RKO (cell line): ENCODE results near the gene TIGD3.

ENCODE experiments used
- DNase-seq: peaks from one replicate; pipeline ENCODE4 v3.0.0-alpha.2; 2016; ENCODE audit warnings: low spot score

TIGD3 gene

GRCh38 chr11:65373839-65374580 lies 19.5 kb downstream of the TIGD3 start:
- no peak for DNase-seq

- DNase-seq, result no peak
Measured at GRCh38 chr11:65375012-65375411, 20.5 kb downstream of the TIGD3 start.

- no peak for DNase-seq
Measured at GRCh38 chr11:65376138-65376713, 21.7 kb downstream of the TIGD3 start.

GRCh38 chr11:65377036-65377435 lies 22.5 kb downstream of the TIGD3 start:
- DNase-seq, result no peak

- DNase-seq, result no peak
Measured at GRCh38 chr11:65377777-65378176, 23.2 kb downstream of the TIGD3 start.

- no peak for DNase-seq
Measured at GRCh38 chr11:65378208-65378927, 23.8 kb downstream of the TIGD3 start.

GRCh38 chr11:65378928-65379638 lies 24.5 kb downstream of the TIGD3 start:
- no peak for DNase-seq

GRCh38 chr11:65379698-65380459 lies 25.3 kb downstream of the TIGD3 start:
- DNase-seq, result no peak

GRCh38 chr11:65380460-65381119 lies 26.0 kb downstream of the TIGD3 start:
- no peak for DNase-seq

GRCh38 chr11:65381716-65382032 lies 27.1 kb downstream of the TIGD3 start:
- DNase-seq, result peak; percentile 56

- peak; percentile 97 for DNase-seq
Measured at GRCh38 chr11:65382033-65382803, 27.7 kb downstream of the TIGD3 start, which contains the start of gene SLC25A45. Gene SLC25A45 (minus strand): TSS chr11:65382646. CDS start chr11:65381951, 695 bp downstream.

- no peak for DNase-seq
Measured at GRCh38 chr11:65382804-65383368, 28.3 kb downstream of the TIGD3 start.

- DNase-seq, result no peak
Measured at GRCh38 chr11:65383778-65384177, 29.2 kb downstream of the TIGD3 start.

GRCh38 chr11:65384301-65384889 lies 29.8 kb downstream of the TIGD3 start:
- no peak for DNase-seq

- DNase-seq, result peak; percentile 84
Measured at GRCh38 chr11:65386307-65387140, 32.0 kb downstream of the TIGD3 start, which contains the start of gene FRMD8. Gene FRMD8 (plus strand): TSS chr11:65386637. CDS start chr11:65387037, 400 bp downstream.

GRCh38 chr11:65388731-65389130 lies 34.2 kb downstream of the TIGD3 start:
- no peak for DNase-seq

- no peak for DNase-seq
Measured at GRCh38 chr11:65389294-65389980, 34.9 kb downstream of the TIGD3 start.
